IMR-90 (cell line): ENCODE measurements around the gene ADAP1. TPM values are rescaled to one million over a fixed set of nuclear protein-coding genes. Genes with fewer than 3 reads are reported as not detected.

Experiments
- ATAC-seq: fragments of 200-7000 bp; cut with Tn5 transposase; 2 replicates; pipeline ENCODE4 v1.9.1; 2020; ENCODE audit warnings: low read depth, mild to moderate bottlenecking, moderate library complexity
- BruUV-seq: library from RNA; stranded (reverse); fragments of 400-500 nt; replicated peaks from 2 replicates; lab custom pipeline; 2021; lab: Mats Ljungman, UMichigan
- CTCF ChIA-PET: fragments of 300-600 bp; formaldehyde crosslinking; extraction: SDS; loops from one replicate; lab custom pipeline; 2021; ENCODE audit warnings: antibody characterized with exemption; lab: Yijun Ruan, JAX
- POLR2A ChIA-PET: fragments of 300-600 bp; sonication (Branson Sonifier 250); formaldehyde crosslinking; loops from one replicate; lab custom pipeline; 2022; ENCODE audit warnings: antibody characterized with exemption; ENCODE audit not compliant: unreplicated experiment; lab: Charles Lee
- DNase-seq: peaks from one replicate; pipeline ENCODE4 v3.0.0; 2013
- H2AFZ ChIP-seq: replicated peaks from 2 replicates; pipeline ENCODE3; 2013; ENCODE audit warnings: low read length, mild to moderate bottlenecking; ENCODE audit not compliant: poor library complexity
- H2AK5ac ChIP-seq: 2 replicates; pipeline ENCODE4 v1.6.1; 2013; ENCODE audit warnings: low read depth, low read length, inconsistent platforms
- H2AK9ac ChIP-seq: replicated peaks from 2 replicates; pipeline ENCODE3; 2013; ENCODE audit warnings: mild to moderate bottlenecking, low read depth, low read length, moderate library complexity; ENCODE audit not compliant: poor library complexity
- H2BK120ac ChIP-seq: 2 replicates; pipeline ENCODE4 v1.6.1; 2013; ENCODE audit warnings: low read depth, low read length, inconsistent platforms
- H2BK15ac ChIP-seq: 3 replicates; pipeline ENCODE4 v1.6.1; 2013; ENCODE audit warnings: low read depth, low read length, inconsistent platforms
- H2BK20ac ChIP-seq: 2 replicates; pipeline ENCODE4 v1.6.1; 2013; ENCODE audit warnings: low read depth, mild to moderate bottlenecking, inconsistent platforms, low read length, moderate library complexity
- H2BK5ac ChIP-seq: 2 replicates; pipeline ENCODE4 v1.6.1; 2013; ENCODE audit warnings: mild to moderate bottlenecking, low read depth, low read length, inconsistent platforms; ENCODE audit not compliant: poor library complexity, severe bottlenecking
- H3K14ac ChIP-seq: replicated peaks from 2 replicates; pipeline ENCODE4 v1.6.1; 2013; ENCODE audit warnings: low read depth, low read length, inconsistent platforms
- H3K18ac ChIP-seq: 2 replicates; pipeline ENCODE4 v1.6.1; 2013; ENCODE audit warnings: low read depth, low read length, control low read depth
- H3K23ac ChIP-seq: 2 replicates; pipeline ENCODE4 v1.6.1; 2013; ENCODE audit warnings: low read depth, low read length, inconsistent platforms
- H3K27ac ChIP-seq: 2 replicates; pipeline ENCODE4 v1.5.1; 2013; ENCODE audit warnings: mild to moderate bottlenecking, control low read depth, low read length; ENCODE audit not compliant: insufficient read depth
- H3K27me3 ChIP-seq: 2 replicates; pipeline ENCODE4 v1.6.1; 2013; ENCODE audit warnings: low read length; ENCODE audit not compliant: control insufficient read depth, insufficient read depth
- H3K36me3 ChIP-seq: 2 replicates; pipeline ENCODE4 v1.6.1; 2013; ENCODE audit warnings: low read length, mixed read lengths; ENCODE audit not compliant: control insufficient read depth, insufficient read depth
- H3K4ac ChIP-seq: 2 replicates; pipeline ENCODE4 v1.6.1; 2013; ENCODE audit warnings: low read depth, low read length, inconsistent platforms
- H3K4me1 ChIP-seq: 2 replicates; pipeline ENCODE4 v1.6.1; 2013; ENCODE audit warnings: low read length, mixed read lengths; ENCODE audit not compliant: control insufficient read depth, insufficient read depth
- H3K4me2 ChIP-seq: 2 replicates; pipeline ENCODE4 v1.6.1; 2013; ENCODE audit warnings: low read depth, mild to moderate bottlenecking, control low read depth, low read length, moderate library complexity
- H3K4me3 ChIP-seq: 2 replicates; pipeline ENCODE4 v1.5.1; 2013; ENCODE audit warnings: low read depth, mild to moderate bottlenecking, control low read depth, low read length, moderate library complexity; ENCODE audit not compliant: insufficient read depth
- H3K56ac ChIP-seq: 2 replicates; pipeline ENCODE4 v1.6.1; 2013; ENCODE audit warnings: low read length, inconsistent platforms; ENCODE audit not compliant: insufficient read depth; ENCODE audit errors: extremely low read depth
- H3K79me1 ChIP-seq, 2 experiments: 2 replicates each; pipeline ENCODE4 v1.6.1; 2013; ENCODE audit warnings: low read length in 2 of 2, inconsistent platforms in 1 of 2, low read depth in 1 of 2
- H3K9ac ChIP-seq: 2 replicates; pipeline ENCODE4 v1.6.1; 2013; ENCODE audit warnings: low read depth, low read length, control low read depth
- H3K9me1 ChIP-seq: 2 replicates; pipeline ENCODE4 v1.6.1; 2013; ENCODE audit warnings: low read length, inconsistent platforms; ENCODE audit not compliant: insufficient read depth
- H3K9me3 ChIP-seq: 2 replicates; pipeline ENCODE4 v1.6.1; 2013; ENCODE audit warnings: low read length; ENCODE audit not compliant: control insufficient read depth, insufficient read depth
- H4K20me1 ChIP-seq: 2 replicates; pipeline ENCODE4 v1.6.1; 2013; ENCODE audit warnings: low read length, inconsistent platforms; ENCODE audit not compliant: insufficient read depth
- H4K5ac ChIP-seq: 2 replicates; pipeline ENCODE4 v1.6.1; 2013; ENCODE audit warnings: mild to moderate bottlenecking, low read depth, low read length, control low read depth
- H4K8ac ChIP-seq, 2 experiments: 2 replicates each; pipeline ENCODE4 v1.6.1; 2013; ENCODE audit warnings: low read depth in 2 of 2, low read length in 2 of 2, control low read depth in 1 of 2, inconsistent platforms in 1 of 2
- H4K91ac ChIP-seq: 2 replicates; pipeline ENCODE4 v1.6.1; 2013; ENCODE audit warnings: low read depth, low read length, inconsistent platforms; ENCODE audit not compliant: insufficient read depth
- BHLHE40 ChIP-seq: fragments of 150-350 bp; IDR thresholded peaks from 2 replicates; pipeline ENCODE4 v1.6.1; 2016; ENCODE audit warnings: mild to moderate bottlenecking, low read depth, low read length
- CEBPB ChIP-seq: IDR thresholded peaks from 2 replicates; pipeline ENCODE4 v1.6.1; 2012; ENCODE audit warnings: low read depth, low read length, improper control_type of control experiment
- CHD1 ChIP-seq: IDR thresholded peaks from 2 replicates; pipeline ENCODE4 v1.6.1; 2012; ENCODE audit warnings: low read depth, low read length, improper control_type of control experiment
- CTCF ChIP-seq: conservative IDR thresholded peaks from 2 replicates; pipeline ENCODE4 v1.5.1; 2012; ENCODE audit warnings: mild to moderate bottlenecking, low read depth, low read length, improper control_type of control experiment
- ELK1 ChIP-seq: fragments of 150-350 bp; IDR thresholded peaks from 2 replicates; pipeline ENCODE4 v1.6.1; 2016; ENCODE audit warnings: low read depth, mild to moderate bottlenecking, low read length, moderate library complexity, borderline replicate concordance
- FOS ChIP-seq: fragments of 150-350 bp; IDR thresholded peaks from 2 replicates; pipeline ENCODE4 v1.6.1; 2016; ENCODE audit warnings: low read depth, low read length
- MAFK ChIP-seq: IDR thresholded peaks from 2 replicates; pipeline ENCODE4 v1.6.1; 2012; ENCODE audit warnings: low read depth, low read length, improper control_type of control experiment
- MAZ ChIP-seq: IDR thresholded peaks from 2 replicates; pipeline ENCODE4 v1.6.1; 2012; ENCODE audit warnings: low read depth, mild to moderate bottlenecking, low read length, improper control_type of control experiment, moderate library complexity, borderline replicate concordance
- MXI1 ChIP-seq: IDR thresholded peaks from 2 replicates; pipeline ENCODE4 v1.6.1; 2012; ENCODE audit warnings: low read depth, mild to moderate bottlenecking, low read length, moderate library complexity, borderline replicate concordance
- NFE2L2 ChIP-seq: fragments of 150-350 bp; IDR thresholded peaks from 2 replicates; pipeline ENCODE4 v1.6.1; 2016; ENCODE audit warnings: low read depth, mild to moderate bottlenecking, low read length
- POLR2A ChIP-seq: IDR thresholded peaks from 2 replicates; pipeline ENCODE4 v1.6.1; 2012; ENCODE audit warnings: mild to moderate bottlenecking, low read depth, low read length
- RAD21 ChIP-seq: IDR thresholded peaks from 2 replicates; pipeline ENCODE4 v1.6.1; 2012; ENCODE audit warnings: low read length, improper control_type of control experiment
- RCOR1 ChIP-seq: IDR thresholded peaks from 2 replicates; pipeline ENCODE4 v1.6.1; 2012; ENCODE audit warnings: mild to moderate bottlenecking, low read length, improper control_type of control experiment; ENCODE audit not compliant: insufficient replicate concordance
- RFX5 ChIP-seq: IDR thresholded peaks from 2 replicates; pipeline ENCODE4 v1.8.0; 2012; ENCODE audit warnings: low read depth, mild to moderate bottlenecking, low read length, moderate library complexity
- SMC3 ChIP-seq: fragments of 150-350 bp; IDR thresholded peaks from 2 replicates; pipeline ENCODE4 v1.6.1; 2016; ENCODE audit warnings: low read depth, mild to moderate bottlenecking, antibody characterized with exemption, low read length, moderate library complexity
- USF2 ChIP-seq: fragments of 150-350 bp; IDR thresholded peaks from 2 replicates; pipeline ENCODE4 v1.6.1; 2017; ENCODE audit warnings: mild to moderate bottlenecking, antibody characterized with exemption, low read length, low read depth
- WGBS, 2 experiments: methylation state at CpG; one replicate each; pipeline versions ENCODE4 v1.1.5 to v1.1.7; 2013; ENCODE audit warnings: missing lambda C conversion rate in 2 of 2; ENCODE audit not compliant: insufficient read length in 1 of 2; ENCODE audit errors: extremely low coverage in 2 of 2; 5-methylcytosine and 5-hydroxymethylcytosine counted together
- dilution Hi-C: fragments of 300-500 bp; cut with HindIII; formaldehyde crosslinking; loops from one replicate; pipeline ENCODE4 v1.14.3; 2018; ENCODE audit warnings: low sequenced_read_pairs; ENCODE audit not compliant: unreplicated experiment
- in situ Hi-C: fragments of 300-500 bp; cut with MboI; formaldehyde crosslinking; loops from 3 replicates; pipeline ENCODE4 v1.14.3; 2019; ENCODE audit warnings: low sequenced_read_pairs, inconsistent platforms, mixed read lengths
- intact Hi-C: fragments of 100-400 bp; cut with micrococcal nuclease; formaldehyde crosslinking; loops from 2 replicates; pipeline ENCODE4 v1.10.0; 2022
- polyA plus RNA-seq, 3 experiments: library from polyadenylated mRNA; depleted of rRNA; stranded (reverse); fragments of >200 nt; gene quantifications; 2 replicates each; pipeline ENCODE4 v1.2.3, GENCODE V29; 2012; ENCODE audit warnings: low replicate concordance in 1 of 3
- total RNA-seq: library from RNA; depleted of rRNA; stranded (reverse); fragments of >200 nt; gene quantifications from 2 replicates; pipeline ENCODE4 v1.2.3, GENCODE V29; 2012

The ADAP1 gene
- total and polyA plus RNA-seq, 2 of the 4 experiments (the other 2 are of a cell fraction) = 1.4 to 2.0 TPM

GRCh38 chr7:861222-861621 lies 93.3 kb downstream of the ADAP1 start:
- in situ Hi-C loops (no loop called here), intact Hi-C loops (no loop called here), dilution Hi-C loops (no loop called here)
- no peak overlapping the region for H3K23ac ChIP-seq
- no peak overlapping the region for H3K4me3 ChIP-seq
- ChIA-PET CTCF (interaction anchor here (0.7 kb wide), 1 partner anchor 12 kb away, joined by 4 read pairs; no protein-coding TSS in a partner anchor), POLR2A (no interaction called here)
- no peak overlapping the region for H3K56ac ChIP-seq
- BruUV-seq = no TSS peak
- no peaks in the 10 kb centered on the region for H3K9me3 ChIP-seq
- no peak overlapping the region for H3K27ac ChIP-seq
- peaks cover 5% of the 10 kb centered on the region; the same call in 1 of the 2 replicates for H3K9me1 ChIP-seq
- H4K20me1 ChIP-seq = no peaks in the 10 kb centered on the region; the same call in 1 of the 2 replicates
- no peaks in the 10 kb centered on the region for H3K4me1 ChIP-seq
- no peaks in the 10 kb centered on the region for H3K27me3 ChIP-seq
- H3K4ac ChIP-seq = no peak overlapping the region
- DNase-seq (no peak), ATAC-seq (no peak)
- H2BK15ac ChIP-seq = no peak overlapping the region
- H2BK5ac ChIP-seq = no peak overlapping the region
- no peak overlapping the region for H3K9ac ChIP-seq
- H3K36me3 ChIP-seq = peaks cover 69% of the 10 kb centered on the region
- WGBS, 2 experiments = 93% methylated on average over 2 of the region's 9 CpGs; no CpG with 5 or more reads in 1 of the 2 experiments
- H2AK5ac ChIP-seq = no peak overlapping the region
- H3K79me1 ChIP-seq = peaks cover 5 to 20% of the 10 kb centered on the region in 2 experiments; a peak in 3 of 4 replicates
- H2AK9ac ChIP-seq = no peak overlapping the region
- no peak overlapping the region for H2AFZ ChIP-seq
- no peak overlapping the region for H3K4me2 ChIP-seq
- H3K14ac ChIP-seq = no peak overlapping the region
- no peak overlapping the region for H2BK120ac ChIP-seq
- H4K8ac ChIP-seq = no peak overlapping the region
- no peak overlapping the region for H3K18ac ChIP-seq
- no peak overlapping the region for H2BK20ac ChIP-seq
- H4K91ac ChIP-seq = no peak overlapping the region
- H4K5ac ChIP-seq = no peak overlapping the region
- TF ChIP-seq POLR2A = no peak
- TF ChIP-seq MAZ = no peak
- no peak for TF ChIP-seq USF2
- TF ChIP-seq RFX5 = no peak
- no peak for TF ChIP-seq BHLHE40
- TF ChIP-seq MXI1 = no peak
- TF ChIP-seq ELK1 = no peak
- TF ChIP-seq NFE2L2 = no peak
- no peak for TF ChIP-seq MAFK
- TF ChIP-seq CTCF = no peak
- TF ChIP-seq RCOR1 = no peak
- no peak for TF ChIP-seq CEBPB
- TF ChIP-seq FOS = no peak
- no peak for TF ChIP-seq CHD1
- no peak for TF ChIP-seq SMC3
- TF ChIP-seq RAD21 = no peak
